Astrocyte of the cerebellum (primary cell): ENCODE results near the gene TP53TG5.
A peak's percentile ranks its signal among the peaks of the same experiment; 100 is the strongest.

Experiments
- DNase-seq: peaks from one replicate; pipeline ENCODE4 v3.0.0-alpha.2; 2011; ENCODE audit warnings: low read depth
- H3K4me3 ChIP-seq: 2 replicates; pipeline ENCODE4 v1.5.1; 2011; ENCODE audit warnings: mild to moderate bottlenecking, low read depth, low read length, moderate library complexity
- in situ Hi-C: cut with HindIII; loops from 2 replicates; pipeline ENCODE4 v1.10.0; 2017; ENCODE audit warnings: low sequenced_read_pairs
- TF ChIP-seq, protein P1 (sequence below): IDR thresholded peaks from 2 replicates; pipeline ENCODE4 v1.5.1; 2012; ENCODE audit warnings: low read length, low read depth, moderate library complexity, mild to moderate bottlenecking; ENCODE audit errors: missing control alignments

The TP53TG5 gene

DNA sequence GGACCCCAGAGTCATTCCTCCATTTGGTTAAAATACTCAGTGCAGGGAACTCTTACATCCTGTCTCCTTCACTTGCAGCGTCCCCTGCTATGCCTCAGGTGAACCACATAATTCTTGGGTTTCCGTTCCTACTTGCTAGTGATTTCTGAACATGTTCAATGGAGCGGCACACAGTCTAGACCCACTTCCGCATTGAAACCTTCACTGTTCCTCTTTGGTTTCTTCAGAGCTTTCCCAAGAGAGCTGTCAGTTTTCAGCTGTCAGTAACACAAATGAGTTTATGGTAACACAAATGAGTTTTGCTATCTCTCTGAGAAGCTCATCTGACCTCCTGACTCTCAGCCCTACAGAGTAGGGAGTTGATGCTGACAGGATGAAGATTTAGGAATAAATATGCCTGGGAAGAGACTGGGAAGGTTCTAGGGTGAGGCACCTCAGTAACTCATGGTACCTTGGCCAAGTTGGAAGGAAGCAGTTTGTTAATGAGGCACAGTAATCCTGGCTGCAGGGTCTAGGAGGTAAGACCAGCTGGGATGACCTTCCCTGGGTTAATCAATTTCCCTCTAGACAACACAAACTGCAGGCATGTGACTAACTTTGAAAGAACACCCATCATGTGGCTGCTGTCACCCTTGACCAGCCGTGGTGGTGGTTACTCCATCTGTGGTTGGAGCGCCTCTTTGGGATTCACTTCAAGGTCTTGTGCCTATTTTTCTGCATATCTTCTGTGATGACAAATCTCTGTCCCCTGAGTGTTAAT lies 9.7 kb downstream of the TP53TG5 start:
- in situ Hi-C loops = no loop called here
- no peak for DNase-seq
- TF ChIP-seq, protein P1, sequence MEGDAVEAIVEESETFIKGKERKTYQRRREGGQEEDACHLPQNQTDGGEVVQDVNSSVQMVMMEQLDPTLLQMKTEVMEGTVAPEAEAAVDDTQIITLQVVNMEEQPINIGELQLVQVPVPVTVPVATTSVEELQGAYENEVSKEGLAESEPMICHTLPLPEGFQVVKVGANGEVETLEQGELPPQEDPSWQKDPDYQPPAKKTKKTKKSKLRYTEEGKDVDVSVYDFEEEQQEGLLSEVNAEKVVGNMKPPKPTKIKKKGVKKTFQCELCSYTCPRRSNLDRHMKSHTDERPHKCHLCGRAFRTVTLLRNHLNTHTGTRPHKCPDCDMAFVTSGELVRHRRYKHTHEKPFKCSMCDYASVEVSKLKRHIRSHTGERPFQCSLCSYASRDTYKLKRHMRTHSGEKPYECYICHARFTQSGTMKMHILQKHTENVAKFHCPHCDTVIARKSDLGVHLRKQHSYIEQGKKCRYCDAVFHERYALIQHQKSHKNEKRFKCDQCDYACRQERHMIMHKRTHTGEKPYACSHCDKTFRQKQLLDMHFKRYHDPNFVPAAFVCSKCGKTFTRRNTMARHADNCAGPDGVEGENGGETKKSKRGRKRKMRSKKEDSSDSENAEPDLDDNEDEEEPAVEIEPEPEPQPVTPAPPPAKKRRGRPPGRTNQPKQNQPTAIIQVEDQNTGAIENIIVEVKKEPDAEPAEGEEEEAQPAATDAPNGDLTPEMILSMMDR = no peak
- no peak overlapping the region for H3K4me3 ChIP-seq

DNA sequence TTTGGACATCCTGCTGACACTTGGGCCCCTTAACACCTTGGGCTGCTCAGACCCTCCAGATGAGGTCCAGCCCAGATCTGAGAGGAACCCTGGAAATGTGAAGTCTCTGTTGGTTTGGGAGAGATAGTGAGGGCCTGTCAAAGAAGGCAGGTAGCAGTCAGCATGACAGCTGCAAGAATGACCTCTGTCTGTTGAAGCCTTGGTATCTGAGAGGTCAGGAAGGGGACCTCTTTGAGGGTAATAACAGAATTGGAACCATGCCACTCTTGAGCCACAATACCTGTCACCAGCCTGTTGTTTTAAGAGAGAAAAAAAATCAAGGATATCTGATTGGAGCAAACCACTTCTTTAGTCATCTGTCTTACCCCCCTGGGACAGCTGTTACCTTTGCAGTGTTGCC lies 11.0 kb downstream of the TP53TG5 start:
- no peak overlapping the region for H3K4me3 ChIP-seq
- no peak for DNase-seq
- TF ChIP-seq, protein P1 = no peak
- in situ Hi-C loops = no loop called here

DNA sequence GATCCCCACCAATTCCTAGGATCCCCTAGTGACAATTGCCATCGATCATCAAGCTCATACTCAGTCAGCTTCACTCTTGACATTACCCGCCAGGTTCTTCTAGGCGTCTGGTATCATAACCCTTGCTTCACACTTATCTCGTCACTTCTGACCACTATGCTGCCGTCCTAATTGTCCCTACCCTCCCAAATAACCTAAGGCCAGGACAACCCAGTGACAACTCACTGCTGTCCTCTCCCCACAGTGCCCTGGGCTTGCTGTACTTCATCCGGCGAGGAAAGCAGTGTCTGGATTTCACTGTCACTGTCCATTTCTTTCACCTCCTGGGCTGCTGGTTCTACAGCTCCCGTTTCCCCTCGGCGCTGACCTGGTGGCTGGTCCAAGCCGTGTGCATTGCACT lies 11.5 kb downstream of the TP53TG5 start:
- in situ Hi-C loops = no loop called here
- TF ChIP-seq, protein P1 = no peak
- H3K4me3 ChIP-seq = no peak overlapping the region
- DNase-seq = no peak

DNA sequence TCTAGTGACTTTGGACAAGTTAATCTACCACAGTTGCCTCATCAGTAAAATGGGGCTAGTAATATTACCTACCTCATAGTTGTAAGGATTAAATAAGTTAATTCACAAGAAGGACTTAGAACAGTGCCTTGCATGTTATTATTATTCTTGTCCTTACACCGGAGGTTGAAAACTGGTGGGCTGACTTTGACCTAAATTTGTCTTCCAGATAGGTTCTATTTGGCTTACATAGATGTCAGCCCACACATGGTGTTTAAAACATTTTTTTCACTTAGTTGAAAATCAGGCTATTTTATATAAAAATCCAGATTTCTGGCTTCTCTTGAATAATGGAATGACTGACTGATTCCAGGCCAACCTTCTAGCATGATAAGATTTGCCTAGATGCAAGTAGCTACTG lies 11.9 kb downstream of the TP53TG5 start:
- TF ChIP-seq, protein P1 = no peak
- DNase-seq = no peak
- in situ Hi-C loops = no loop called here
- no peak overlapping the region for H3K4me3 ChIP-seq

DNA sequence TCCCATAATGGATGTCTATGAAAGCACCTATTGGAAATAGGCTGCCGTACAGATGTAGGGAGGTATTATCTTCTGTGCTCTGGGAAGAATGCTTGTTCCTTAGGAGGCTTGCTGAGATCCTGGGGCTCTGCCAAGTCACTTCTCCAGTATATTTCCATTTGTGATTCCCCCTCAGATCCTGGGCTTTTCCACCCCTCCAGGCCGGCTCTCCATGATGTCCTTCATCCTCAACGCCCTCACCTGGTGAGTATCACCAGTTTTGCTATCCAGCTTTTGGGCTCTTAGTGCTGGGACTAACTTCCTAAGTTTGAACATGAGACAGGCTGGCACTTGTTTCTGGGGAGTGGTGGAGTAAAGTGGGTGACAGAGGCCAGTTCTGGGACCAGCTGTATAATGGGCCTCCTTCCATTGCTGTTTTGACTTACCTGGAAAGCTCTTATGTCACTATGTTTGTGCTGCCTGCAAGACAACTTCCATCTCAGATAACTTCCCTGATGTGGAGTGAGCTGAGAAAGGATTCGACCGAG lies 12.6 kb downstream of the TP53TG5 start:
- H3K4me3 ChIP-seq = no peak overlapping the region
- DNase-seq = no peak
- TF ChIP-seq, protein P1 = no peak
- in situ Hi-C loops = no loop called here

DNA sequence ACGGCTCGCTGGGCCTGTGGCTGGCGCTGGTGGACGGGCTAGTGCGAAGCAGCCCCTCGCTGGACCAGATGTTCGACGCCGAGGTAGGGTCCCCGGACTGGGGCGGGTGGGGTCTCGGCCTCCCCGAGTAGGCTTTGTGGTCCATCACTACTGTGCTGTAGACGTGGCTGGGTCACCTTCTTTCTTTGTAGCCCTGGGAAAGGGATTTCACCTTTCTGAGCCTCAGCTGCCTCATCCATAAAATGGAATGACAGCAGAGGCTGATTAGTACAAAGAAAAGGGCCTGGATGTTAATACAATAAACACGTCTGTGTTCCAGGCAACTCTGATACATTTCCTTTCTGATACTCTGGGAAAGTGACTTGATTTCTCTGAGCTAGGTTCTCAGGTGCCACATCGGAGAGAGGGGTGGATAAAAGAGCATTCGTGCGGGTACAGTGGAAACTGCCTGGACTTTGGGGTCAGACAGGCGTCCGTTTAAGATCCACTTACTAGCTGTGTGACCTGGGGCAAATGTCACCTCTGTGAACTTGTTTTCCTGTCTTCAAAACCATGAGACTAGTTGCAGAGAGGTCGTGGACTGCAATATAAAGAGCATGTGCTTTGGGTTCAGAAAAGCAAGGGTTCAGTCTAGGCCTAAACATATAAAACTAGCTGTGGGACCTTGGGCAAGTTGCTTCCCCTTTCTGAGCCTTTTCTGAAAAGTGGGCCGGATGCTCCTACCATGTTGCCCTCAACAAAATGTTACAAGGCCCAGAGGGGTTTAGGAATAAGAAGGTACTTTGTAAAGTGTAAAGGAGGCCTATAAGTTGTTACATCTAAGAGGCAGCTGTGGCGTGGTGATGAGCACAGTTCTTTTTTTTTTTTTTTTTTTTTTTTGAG lies 14.3 kb downstream of the TP53TG5 start:
- TF ChIP-seq, protein P1 = no peak
- in situ Hi-C loops = no loop called here
- peak overlapping the region; percentile 80 for H3K4me3 ChIP-seq
- no peak for DNase-seq
